HepG2 (cell line): ENCODE results near the gene CPVL. TPM values are rescaled to one million over a fixed set of nuclear protein-coding genes. Genes with fewer than 3 reads are reported as not detected.

Source experiments
- DPF2 ChIP-seq: sonication (generic); formaldehyde crosslinking; IDR thresholded peaks from 2 replicates; pipeline ENCODE4 v1.4.0; 2020; ENCODE audit warnings: mild to moderate bottlenecking, low read depth, missing genetic modification reagents, borderline replicate concordance
- FOXK2 ChIP-seq: fragments of 450-650 bp; IDR thresholded peaks from 2 replicates; pipeline ENCODE4 v1.6.1; 2016
- FOXM1 ChIP-seq: sonication (generic); formaldehyde crosslinking; IDR thresholded peaks from 2 replicates; pipeline ENCODE4 v1.5.0; 2020; ENCODE audit warnings: missing genetic modification reagents
- HOXA7 ChIP-seq: sonication (generic); formaldehyde crosslinking; IDR thresholded peaks from 2 replicates; pipeline ENCODE4 v1.8.1; 2022; ENCODE audit warnings: mild to moderate bottlenecking, missing genetic modification reagents, moderate library complexity
- IKZF1 ChIP-seq: fragments of 450-650 bp; IDR thresholded peaks from 2 replicates; pipeline ENCODE4 v1.7.1; 2016
- MEF2D ChIP-seq: sonication (generic); formaldehyde crosslinking; IDR thresholded peaks from 2 replicates; pipeline ENCODE4 v1.5.1; 2020; ENCODE audit warnings: mild to moderate bottlenecking, missing genetic modification reagents
- MYC ChIP-seq: sonication (generic); formaldehyde crosslinking; IDR thresholded peaks from 2 replicates; pipeline ENCODE4 v1.9.0; 2021; ENCODE audit warnings: missing genetic modification reagents, borderline replicate concordance
- PPARG ChIP-seq: conservative IDR thresholded peaks from 2 replicates; pipeline ENCODE4 v1.6.1; 2016; ENCODE audit warnings: missing biosample characterization, missing genetic modification reagents
- SCMH1 ChIP-seq: sonication (generic); formaldehyde crosslinking; IDR thresholded peaks from 2 replicates; pipeline ENCODE4 v1.9.0; 2021; ENCODE audit warnings: missing genetic modification reagents, mild to moderate bottlenecking, borderline replicate concordance
- SIN3A ChIP-seq: IDR thresholded peaks from 2 replicates; pipeline ENCODE4 v1.6.1; 2011; ENCODE audit warnings: low read depth, mild to moderate bottlenecking, control low read depth, low read length, borderline replicate concordance
- STAT5B ChIP-seq: sonication (generic); formaldehyde crosslinking; IDR thresholded peaks from 2 replicates; pipeline ENCODE4 v1.4.0; 2020; ENCODE audit warnings: missing genetic modification reagents
- ZNF326 ChIP-seq: sonication (generic); formaldehyde crosslinking; IDR thresholded peaks from 2 replicates; pipeline ENCODE4 v1.4.0; 2020; ENCODE audit warnings: missing genetic modification reagents, borderline replicate concordance
- polyA plus RNA-seq, 8 experiments: library from polyadenylated mRNA; depleted of rRNA in 3 of 8; stranded (reverse) in 7 of 8; unstranded in 1 of 8; fragments of >200 nt; fragmentation: Illumina TruSeq in 4 of 8; extraction: Trizol in 4 of 8; gene quantifications; 2 replicates each; pipeline versions ENCODE4 v1.2.1 to v1.2.3, GENCODE V29; 2011 to 2016; ENCODE audit warnings: low read depth in 4 of 8, missing spikeins in 1 of 8, mixed read lengths in 1 of 8; ENCODE audit not compliant: insufficient read depth in 1 of 8
- total RNA-seq, 5 experiments: library from RNA; depleted of rRNA; stranded (reverse); fragments of >200 nt; fragmentation: Illumina TruSeq; extraction: Trizol; gene quantifications; 2 replicates each; pipeline ENCODE4 v1.2.3, GENCODE V29; 2016; ENCODE audit warnings: low read depth in 1 of 5
- TF ChIP-seq, protein P1 (sequence below): sonication (generic); formaldehyde crosslinking; IDR thresholded peaks from 2 replicates; pipeline ENCODE4 v1.4.0; 2020; ENCODE audit warnings: missing genetic modification reagents, mild to moderate bottlenecking, borderline replicate concordance
- TF ChIP-seq, protein P2 (sequence below): sonication (generic); formaldehyde crosslinking; IDR thresholded peaks from 2 replicates; pipeline ENCODE4 v1.4.0; 2020; ENCODE audit warnings: missing genetic modification reagents, borderline replicate concordance
- TF ChIP-seq, protein P3 (sequence below), 2 experiments: sonication (generic) in 1 of 2; formaldehyde crosslinking in 1 of 2; IDR thresholded peaks; 2 replicates each; pipeline versions ENCODE4 v1.5.1 to v1.6.1; 2011 to 2020; ENCODE audit warnings: borderline replicate concordance in 1 of 2, low read depth in 1 of 2, low read length in 1 of 2, mild to moderate bottlenecking in 1 of 2, missing genetic modification reagents in 1 of 2, moderate library complexity in 1 of 2
- TF ChIP-seq, protein P4 (sequence below): sonication (generic); formaldehyde crosslinking; IDR thresholded peaks from 2 replicates; pipeline ENCODE4 v1.9.0; 2021; ENCODE audit warnings: missing genetic modification reagents, borderline replicate concordance

CPVL gene
- total and polyA plus RNA-seq, 2 of the 13 experiments (the other 11 are each of a cell fraction or from before 2014, with no cell fraction given), result 59.2 to 294 TPM

DNA sequence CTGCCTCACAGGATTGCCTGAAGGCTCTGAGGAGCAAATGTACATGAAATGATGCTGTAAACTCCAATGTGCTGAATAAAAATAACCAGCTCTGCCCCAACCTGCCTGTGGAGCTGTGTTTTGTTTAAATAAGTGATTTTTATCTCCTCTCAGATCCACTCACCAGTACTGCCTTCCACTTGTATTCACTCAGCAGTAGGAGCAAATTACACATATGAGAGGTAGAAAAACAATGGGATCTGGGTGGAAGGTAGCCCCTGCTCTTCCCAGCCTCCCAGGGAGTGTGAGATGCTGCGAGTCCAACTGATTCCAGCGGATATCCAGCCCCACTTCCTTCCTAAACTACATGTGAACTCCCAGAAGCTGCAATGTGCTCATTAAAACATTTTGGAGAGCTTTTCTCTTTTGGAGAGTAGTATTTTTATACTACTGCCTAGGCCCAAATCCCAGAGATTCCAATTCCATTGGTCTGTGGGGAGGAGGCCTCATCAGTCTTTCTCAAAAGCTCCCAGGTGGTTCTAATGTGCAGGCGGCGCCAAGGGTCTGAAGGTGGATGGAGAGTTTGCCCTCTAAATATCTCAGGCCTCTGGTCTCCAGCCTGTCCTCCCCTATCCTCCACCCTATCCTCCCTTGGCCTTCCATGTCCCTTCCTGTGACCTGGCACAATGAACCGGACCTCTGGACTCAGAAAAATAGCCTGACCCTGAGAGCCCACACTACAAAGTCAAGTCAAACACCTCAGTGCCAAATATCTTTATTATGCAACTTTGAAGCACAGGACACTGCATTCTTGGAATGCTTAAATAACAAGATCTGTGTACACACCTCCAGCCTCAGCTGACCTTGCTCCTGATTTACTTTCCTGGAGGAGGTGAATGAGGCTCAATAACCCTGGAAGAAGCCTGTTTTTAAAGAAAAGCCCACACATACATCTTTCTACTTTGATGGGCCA, 46.2 kb downstream of the CPVL start (continued):
- TF ChIP-seq, protein P1, sequence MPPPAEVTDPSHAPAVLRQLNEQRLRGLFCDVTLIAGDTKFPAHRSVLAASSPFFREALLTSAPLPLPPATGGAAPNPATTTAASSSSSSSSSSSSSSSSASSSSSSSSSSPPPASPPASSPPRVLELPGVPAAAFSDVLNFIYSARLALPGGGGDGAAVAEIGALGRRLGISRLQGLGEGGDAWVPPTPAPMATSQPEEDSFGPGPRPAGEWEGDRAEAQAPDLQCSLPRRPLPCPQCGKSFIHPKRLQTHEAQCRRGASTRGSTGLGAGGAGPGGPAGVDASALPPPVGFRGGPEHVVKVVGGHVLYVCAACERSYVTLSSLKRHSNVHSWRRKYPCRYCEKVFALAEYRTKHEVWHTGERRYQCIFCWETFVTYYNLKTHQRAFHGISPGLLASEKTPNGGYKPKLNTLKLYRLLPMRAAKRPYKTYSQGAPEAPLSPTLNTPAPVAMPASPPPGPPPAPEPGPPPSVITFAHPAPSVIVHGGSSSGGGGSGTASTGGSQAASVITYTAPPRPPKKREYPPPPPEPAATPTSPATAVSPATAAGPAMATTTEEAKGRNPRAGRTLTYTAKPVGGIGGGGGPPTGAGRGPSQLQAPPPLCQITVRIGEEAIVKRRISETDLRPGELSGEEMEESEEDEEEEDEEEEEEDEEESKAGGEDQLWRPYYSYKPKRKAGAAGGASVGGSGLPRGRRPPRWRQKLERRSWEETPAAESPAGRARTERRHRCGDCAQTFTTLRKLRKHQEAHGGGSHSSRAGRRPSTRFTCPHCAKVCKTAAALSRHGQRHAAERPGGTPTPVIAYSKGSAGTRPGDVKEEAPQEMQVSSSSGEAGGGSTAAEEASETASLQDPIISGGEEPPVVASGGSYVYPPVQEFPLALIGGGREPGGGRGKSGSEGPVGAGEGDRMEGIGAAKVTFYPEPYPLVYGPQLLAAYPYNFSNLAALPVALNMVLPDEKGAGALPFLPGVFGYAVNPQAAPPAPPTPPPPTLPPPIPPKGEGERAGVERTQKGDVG, result no peak
- TF ChIP-seq FOXK2 (no peak), HOXA7 (CRISPR knock-in tag) (no peak), SCMH1 (no peak), MEF2D (CRISPR knock-in tag) (peak; percentile 84), FOXM1 (no peak), STAT5B (CRISPR knock-in tag) (no peak; the same call in 1 of the 2 replicates), ZNF326 (no peak), SIN3A (0 out of 2 replicates have a peak, but pooled peaks have one; percentile 27), MYC (CRISPR knock-in tag) (no peak), PPARG (CRISPR knock-in tag) (peak; percentile 96), IKZF1 (no peak), DPF2 (peak; percentile 90)
- TF ChIP-seq, protein P2, sequence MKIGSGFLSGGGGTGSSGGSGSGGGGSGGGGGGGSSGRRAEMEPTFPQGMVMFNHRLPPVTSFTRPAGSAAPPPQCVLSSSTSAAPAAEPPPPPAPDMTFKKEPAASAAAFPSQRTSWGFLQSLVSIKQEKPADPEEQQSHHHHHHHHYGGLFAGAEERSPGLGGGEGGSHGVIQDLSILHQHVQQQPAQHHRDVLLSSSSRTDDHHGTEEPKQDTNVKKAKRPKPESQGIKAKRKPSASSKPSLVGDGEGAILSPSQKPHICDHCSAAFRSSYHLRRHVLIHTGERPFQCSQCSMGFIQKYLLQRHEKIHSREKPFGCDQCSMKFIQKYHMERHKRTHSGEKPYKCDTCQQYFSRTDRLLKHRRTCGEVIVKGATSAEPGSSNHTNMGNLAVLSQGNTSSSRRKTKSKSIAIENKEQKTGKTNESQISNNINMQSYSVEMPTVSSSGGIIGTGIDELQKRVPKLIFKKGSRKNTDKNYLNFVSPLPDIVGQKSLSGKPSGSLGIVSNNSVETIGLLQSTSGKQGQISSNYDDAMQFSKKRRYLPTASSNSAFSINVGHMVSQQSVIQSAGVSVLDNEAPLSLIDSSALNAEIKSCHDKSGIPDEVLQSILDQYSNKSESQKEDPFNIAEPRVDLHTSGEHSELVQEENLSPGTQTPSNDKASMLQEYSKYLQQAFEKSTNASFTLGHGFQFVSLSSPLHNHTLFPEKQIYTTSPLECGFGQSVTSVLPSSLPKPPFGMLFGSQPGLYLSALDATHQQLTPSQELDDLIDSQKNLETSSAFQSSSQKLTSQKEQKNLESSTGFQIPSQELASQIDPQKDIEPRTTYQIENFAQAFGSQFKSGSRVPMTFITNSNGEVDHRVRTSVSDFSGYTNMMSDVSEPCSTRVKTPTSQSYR (CRISPR knock-in tag), result peak; percentile 69; the same call in 1 of the 2 replicates
- TF ChIP-seq, protein P3, sequence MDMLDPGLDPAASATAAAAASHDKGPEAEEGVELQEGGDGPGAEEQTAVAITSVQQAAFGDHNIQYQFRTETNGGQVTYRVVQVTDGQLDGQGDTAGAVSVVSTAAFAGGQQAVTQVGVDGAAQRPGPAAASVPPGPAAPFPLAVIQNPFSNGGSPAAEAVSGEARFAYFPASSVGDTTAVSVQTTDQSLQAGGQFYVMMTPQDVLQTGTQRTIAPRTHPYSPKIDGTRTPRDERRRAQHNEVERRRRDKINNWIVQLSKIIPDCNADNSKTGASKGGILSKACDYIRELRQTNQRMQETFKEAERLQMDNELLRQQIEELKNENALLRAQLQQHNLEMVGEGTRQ (IDR thresholded peaks at IDR 0.05; ENCODE audit: low read depth, low read length), result no peak
- TF ChIP-seq, protein P3 (CRISPR knock-in tag; IDR thresholded peaks at IDR 0.05; ENCODE audit: borderline replicate concordance), result 0 out of 2 replicates have a peak, but pooled peaks have one; percentile 17
- TF ChIP-seq, protein P4, sequence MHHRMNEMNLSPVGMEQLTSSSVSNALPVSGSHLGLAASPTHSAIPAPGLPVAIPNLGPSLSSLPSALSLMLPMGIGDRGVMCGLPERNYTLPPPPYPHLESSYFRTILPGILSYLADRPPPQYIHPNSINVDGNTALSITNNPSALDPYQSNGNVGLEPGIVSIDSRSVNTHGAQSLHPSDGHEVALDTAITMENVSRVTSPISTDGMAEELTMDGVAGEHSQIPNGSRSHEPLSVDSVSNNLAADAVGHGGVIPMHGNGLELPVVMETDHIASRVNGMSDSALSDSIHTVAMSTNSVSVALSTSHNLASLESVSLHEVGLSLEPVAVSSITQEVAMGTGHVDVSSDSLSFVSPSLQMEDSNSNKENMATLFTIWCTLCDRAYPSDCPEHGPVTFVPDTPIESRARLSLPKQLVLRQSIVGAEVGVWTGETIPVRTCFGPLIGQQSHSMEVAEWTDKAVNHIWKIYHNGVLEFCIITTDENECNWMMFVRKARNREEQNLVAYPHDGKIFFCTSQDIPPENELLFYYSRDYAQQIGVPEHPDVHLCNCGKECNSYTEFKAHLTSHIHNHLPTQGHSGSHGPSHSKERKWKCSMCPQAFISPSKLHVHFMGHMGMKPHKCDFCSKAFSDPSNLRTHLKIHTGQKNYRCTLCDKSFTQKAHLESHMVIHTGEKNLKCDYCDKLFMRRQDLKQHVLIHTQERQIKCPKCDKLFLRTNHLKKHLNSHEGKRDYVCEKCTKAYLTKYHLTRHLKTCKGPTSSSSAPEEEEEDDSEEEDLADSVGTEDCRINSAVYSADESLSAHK, result no peak
